HepG2 (cell line): ENCODE measurements around the gene ZNF19. TPM values are rescaled to one million over a fixed set of nuclear protein-coding genes. Genes with fewer than 3 reads are reported as not detected.
A peak's percentile ranks its signal among the peaks of the same experiment; 100 is the strongest.

Experiments used
- ATAC-seq: fragments of 200-7000 bp; cut with Tn5 transposase; 3 replicates; pipeline ENCODE4 v1.9.1; 2020; ENCODE audit warnings: mild to moderate bottlenecking, moderate library complexity
- BruUV-seq: library from RNA; stranded (reverse); fragments of 400-500 nt; replicated peaks from 2 replicates; lab custom pipeline; 2021; lab: Mats Ljungman, UMichigan
- CTCF ChIA-PET: fragments of 300-600 bp; formaldehyde crosslinking; extraction: SDS; loops from one replicate; lab custom pipeline; 2021; ENCODE audit warnings: low total read pairs, inconsistent platforms, low intra/inter-chr PET ratio; lab: Yijun Ruan, JAX
- POLR2A ChIA-PET: fragments of 350-600 bp; sonication (Branson Sonifier 250); formaldehyde crosslinking; loops from one replicate; lab custom pipeline; 2020; ENCODE audit warnings: antibody characterized with exemption, inconsistent platforms; lab: Yijun Ruan, JAX
- DNase-seq: peaks from one replicate; pipeline ENCODE4 v3.0.0-alpha.2; 2015; ENCODE audit warnings: low spot score
- FAIRE-seq: peaks from 3 replicates; lab custom pipeline; 2011; peaks lifted over from hg19 to GRCh38; lab: Jason Lieb, UNC
- H2AFZ ChIP-seq: one replicate; pipeline ENCODE4 v1.6.1; 2011; ENCODE audit warnings: low read length, inconsistent platforms
- H3K27ac ChIP-seq: fragments of 300-600 bp; 3 replicates; pipeline ENCODE4 v1.8.0; 2011; ENCODE audit warnings: mixed run types, mild to moderate bottlenecking, mixed read lengths, low read length, inconsistent platforms; ENCODE audit not compliant: insufficient read depth; ENCODE audit errors: extremely low read length
- H3K27me3 ChIP-seq, 2 experiments: fragments of 200-600 bp in 1 of 2; 2 replicates in 1 of 2; 3 replicates in 1 of 2; pipeline versions ENCODE4 v1.6.0 to v1.8.0; 2011; ENCODE audit warnings: low read length in 2 of 2, mild to moderate bottlenecking in 2 of 2, moderate library complexity in 2 of 2, inconsistent platforms in 1 of 2; ENCODE audit not compliant: insufficient read depth in 2 of 2, control insufficient read depth in 1 of 2
- H3K36me3 ChIP-seq, 2 experiments: fragments of 200-600 bp in 1 of 2; replicated peaks in 1 of 2; 2 replicates in 1 of 2; 3 replicates in 1 of 2; pipeline versions ENCODE4 v1.5.1 to v1.8.0; 2011; ENCODE audit warnings: low read length in 2 of 2, inconsistent platforms in 1 of 2; ENCODE audit not compliant: insufficient read depth in 2 of 2, control insufficient read depth in 1 of 2
- H3K4me1 ChIP-seq: 2 replicates; pipeline ENCODE4 v1.5.1; 2012; ENCODE audit warnings: low read length, inconsistent platforms; ENCODE audit not compliant: insufficient read depth
- H3K4me2 ChIP-seq: 2 replicates; pipeline ENCODE4 v1.6.0; 2011; ENCODE audit warnings: low read depth, low read length, inconsistent platforms
- H3K4me3 ChIP-seq, 3 experiments: fragments of 200-600 bp in 1 of 3; sonication (generic), shearing (Covaris generic) in 1 of 3; replicated peaks in 1 of 3; 2 replicates each; pipeline ENCODE4 v1.5.1; 2011 to 2016; ENCODE audit warnings: low read length in 3 of 3, inconsistent platforms in 2 of 3, low read depth in 2 of 3, mild to moderate bottlenecking in 2 of 3, control low read depth in 1 of 3, mixed read lengths in 1 of 3; ENCODE audit not compliant: insufficient read depth in 1 of 3
- H3K79me2 ChIP-seq: one replicate; pipeline ENCODE4 v1.6.1; 2011; ENCODE audit warnings: low read length, inconsistent platforms; ENCODE audit not compliant: insufficient read depth
- H3K9ac ChIP-seq: 2 replicates; pipeline ENCODE4 v1.6.0; 2011; ENCODE audit warnings: mild to moderate bottlenecking, low read depth, low read length, inconsistent platforms; ENCODE audit not compliant: insufficient read depth
- H3K9me3 ChIP-seq: 2 replicates; pipeline ENCODE4 v1.5.1; 2012; ENCODE audit warnings: mild to moderate bottlenecking, low read length
- H4K20me1 ChIP-seq: 2 replicates; pipeline ENCODE4 v1.6.0; 2011; ENCODE audit warnings: inconsistent platforms, mild to moderate bottlenecking, low read length, moderate library complexity; ENCODE audit not compliant: insufficient read depth
- CC2D1A ChIP-seq: sonication (generic); formaldehyde crosslinking; IDR thresholded peaks from 2 replicates; pipeline ENCODE4 v1.8.1; 2023; ENCODE audit warnings: mild to moderate bottlenecking, missing genetic modification reagents
- CCDC6 ChIP-seq: sonication (generic); formaldehyde crosslinking; IDR thresholded peaks from 2 replicates; pipeline ENCODE4 v1.8.1; 2022; ENCODE audit warnings: mild to moderate bottlenecking, missing genetic modification reagents, moderate library complexity
- CHD4 ChIP-seq: fragments of 200-600 bp; sonication (generic); IDR thresholded peaks from 2 replicates; pipeline ENCODE4 v1.7.0; 2017; ENCODE audit warnings: mild to moderate bottlenecking, low read length, borderline replicate concordance
- CREB1 ChIP-seq, 2 experiments: fragments of 450-650 bp in 1 of 2; IDR thresholded peaks; 2 replicates each; pipeline ENCODE4 v1.6.1; 2016 to 2017; ENCODE audit warnings: control low read depth in 1 of 2, mild to moderate bottlenecking in 1 of 2, missing compliant biosample characterization in 1 of 2, missing genetic modification characterization in 1 of 2
- FOXK1 ChIP-seq: sonication (generic); formaldehyde crosslinking; IDR thresholded peaks from 2 replicates; pipeline ENCODE4 v1.4.0; 2020; ENCODE audit warnings: low read depth, missing genetic modification reagents, borderline replicate concordance
- FOXP1 ChIP-seq, 2 experiments: fragments of 450-650 bp in 1 of 2; IDR thresholded peaks; 2 replicates each; pipeline ENCODE4 v1.6.1; 2017 to 2018; ENCODE audit warnings: antibody characterized with exemption in 1 of 2
- MBD4 ChIP-seq: IDR thresholded peaks from 2 replicates; pipeline ENCODE4 v1.6.1; 2012; ENCODE audit warnings: low read length, inconsistent platforms, borderline replicate concordance
- MIER3 ChIP-seq: IDR thresholded peaks from 2 replicates; pipeline ENCODE4 v1.6.1; 2016; ENCODE audit warnings: missing compliant biosample characterization, borderline replicate concordance
- MIXL1 ChIP-seq: IDR thresholded peaks from 2 replicates; pipeline ENCODE4 v1.6.1; 2016
- MTA3 ChIP-seq: sonication (generic); formaldehyde crosslinking; IDR thresholded peaks from 2 replicates; pipeline ENCODE4 v1.4.0; 2020; ENCODE audit warnings: missing genetic modification reagents
- PPARG ChIP-seq: conservative IDR thresholded peaks from 2 replicates; pipeline ENCODE4 v1.6.1; 2016; ENCODE audit warnings: missing biosample characterization, missing genetic modification reagents
- RAD21 ChIP-seq: fragments of 450-650 bp; formaldehyde crosslinking; IDR thresholded peaks from 2 replicates; pipeline ENCODE4 v1.5.0; 2020; ENCODE audit warnings: mild to moderate bottlenecking
- SAP130 ChIP-seq: IDR thresholded peaks from 2 replicates; pipeline ENCODE4 v1.6.1; 2016; ENCODE audit warnings: low read depth
- SP4 ChIP-seq: sonication (generic); formaldehyde crosslinking; IDR thresholded peaks from 2 replicates; pipeline ENCODE4 v1.8.1; 2023; ENCODE audit warnings: mild to moderate bottlenecking, missing genetic modification reagents
- TBP ChIP-seq: sonication (generic); formaldehyde crosslinking; IDR thresholded peaks from 2 replicates; pipeline ENCODE4 v1.5.0; 2020; ENCODE audit warnings: missing genetic modification reagents
- TCF7 ChIP-seq: sonication (generic); IDR thresholded peaks from 2 replicates; pipeline ENCODE4 v1.6.1; 2016; ENCODE audit warnings: antibody characterized with exemption, low read depth
- TMF1 ChIP-seq: sonication (generic); formaldehyde crosslinking; IDR thresholded peaks from 2 replicates; pipeline ENCODE4 v1.8.1; 2022; ENCODE audit warnings: low read depth, missing genetic modification reagents
- ZEB1 ChIP-seq: IDR thresholded peaks from 2 replicates; pipeline ENCODE4 v1.6.1; 2012; ENCODE audit warnings: mild to moderate bottlenecking, low read depth, inconsistent platforms; ENCODE audit not compliant: insufficient replicate concordance
- ZMYM3 ChIP-seq: sonication (generic); formaldehyde crosslinking; IDR thresholded peaks from 2 replicates; pipeline ENCODE4 v1.5.1; 2020; ENCODE audit warnings: mild to moderate bottlenecking, missing genetic modification reagents
- ZNF224 ChIP-seq: sonication (generic); formaldehyde crosslinking; IDR thresholded peaks from 2 replicates; pipeline ENCODE4 v1.5.0; 2020; ENCODE audit warnings: mild to moderate bottlenecking, missing genetic modification reagents
- ZNF354B ChIP-seq: sonication (generic); formaldehyde crosslinking; IDR thresholded peaks from 2 replicates; pipeline ENCODE4 v1.8.0; 2022; ENCODE audit warnings: mild to moderate bottlenecking, missing genetic modification reagents
- ZNF460 ChIP-seq: sonication (generic); formaldehyde crosslinking; IDR thresholded peaks from 2 replicates; pipeline ENCODE4 v1.5.1; 2020; ENCODE audit warnings: missing genetic modification reagents, mild to moderate bottlenecking, borderline replicate concordance
- ZNF605 ChIP-seq: sonication (generic); formaldehyde crosslinking; IDR thresholded peaks from 2 replicates; pipeline ENCODE4 v1.8.0; 2022; ENCODE audit warnings: mild to moderate bottlenecking, missing genetic modification reagents
- ZNF644 ChIP-seq: IDR thresholded peaks from 2 replicates; pipeline ENCODE4 v1.6.1; 2016; ENCODE audit warnings: low read depth
- ZNF782 ChIP-seq: sonication (generic); formaldehyde crosslinking; IDR thresholded peaks from 2 replicates; pipeline ENCODE4 v1.4.0; 2020; ENCODE audit warnings: missing genetic modification reagents, mild to moderate bottlenecking, borderline replicate concordance
- WGBS: methylation state at CpG from one replicate; pipeline ENCODE4 v1.1.6; 2017; ENCODE audit warnings: low lambda C conversion rate; 5-methylcytosine and 5-hydroxymethylcytosine counted together
- in situ Hi-C: cut with HindIII; loops from 2 replicates; pipeline ENCODE4 v1.10.0; 2017; ENCODE audit warnings: low pct_unique_long_range_greater_than_20kb; ENCODE audit not compliant: extremely low pct_ligation_motif_present
- intact Hi-C: fragments of 100-400 bp; cut with micrococcal nuclease; formaldehyde crosslinking; loops from one replicate; pipeline ENCODE4 v1.10.0; 2022; ENCODE audit not compliant: unreplicated experiment
- polyA plus RNA-seq, 8 experiments: library from polyadenylated mRNA; depleted of rRNA in 3 of 8; stranded (reverse) in 7 of 8; unstranded in 1 of 8; fragments of >200 nt; fragmentation: Illumina TruSeq in 4 of 8; extraction: Trizol in 4 of 8; gene quantifications; 2 replicates each; pipeline versions ENCODE4 v1.2.1 to v1.2.3, GENCODE V29; 2011 to 2016; ENCODE audit warnings: low read depth in 4 of 8, missing spikeins in 1 of 8, mixed read lengths in 1 of 8; ENCODE audit not compliant: insufficient read depth in 1 of 8
- total RNA-seq, 5 experiments: library from RNA; depleted of rRNA; stranded (reverse); fragments of >200 nt; fragmentation: Illumina TruSeq; extraction: Trizol; gene quantifications; 2 replicates each; pipeline ENCODE4 v1.2.3, GENCODE V29; 2016; ENCODE audit warnings: low read depth in 1 of 5
- TF ChIP-seq, protein P1 (sequence below): sonication (generic); IDR thresholded peaks from 2 replicates; pipeline ENCODE4 v1.6.1; 2016; ENCODE audit warnings: low read depth, borderline replicate concordance
- TF ChIP-seq, protein P2 (sequence below): sonication (generic); formaldehyde crosslinking; IDR thresholded peaks from 2 replicates; pipeline ENCODE4 v1.4.0; 2020; ENCODE audit warnings: missing genetic modification reagents, borderline replicate concordance

ZNF19 gene
- total and polyA plus RNA-seq, 2 of the 13 experiments (the other 11 are each of a cell fraction or from before 2014, with no cell fraction given): 3.2 to 5.8 TPM

DNA sequence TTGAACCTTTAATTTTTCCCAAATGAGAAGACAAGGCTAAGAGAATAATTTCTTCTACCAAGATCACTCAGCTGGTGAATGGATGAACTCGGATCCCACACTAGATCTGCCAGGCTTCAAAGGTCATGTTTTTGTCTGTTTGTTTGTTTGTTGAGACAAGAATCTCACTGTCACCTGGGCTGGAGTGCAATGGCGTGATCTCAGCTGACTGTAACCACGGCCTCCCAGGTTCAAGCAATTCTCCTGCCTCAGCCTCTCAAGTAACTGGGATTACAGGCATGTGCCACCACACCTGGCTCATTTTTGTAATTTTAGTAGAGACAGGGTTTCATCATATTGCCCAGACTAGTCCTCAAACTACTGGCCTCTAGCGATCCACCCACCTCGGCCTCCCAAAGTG lies 6.6 kb downstream of the ZNF19 start (continued):
- no peak for TF ChIP-seq CREB1 (IDR thresholded peaks at IDR 0.05)
- TF ChIP-seq CREB1 (CRISPR knock-in tag; IDR thresholded peaks at IDR 0.05): 0 out of 2 replicates have a peak, but pooled peaks have one; percentile 28
- TF ChIP-seq, protein P1, sequence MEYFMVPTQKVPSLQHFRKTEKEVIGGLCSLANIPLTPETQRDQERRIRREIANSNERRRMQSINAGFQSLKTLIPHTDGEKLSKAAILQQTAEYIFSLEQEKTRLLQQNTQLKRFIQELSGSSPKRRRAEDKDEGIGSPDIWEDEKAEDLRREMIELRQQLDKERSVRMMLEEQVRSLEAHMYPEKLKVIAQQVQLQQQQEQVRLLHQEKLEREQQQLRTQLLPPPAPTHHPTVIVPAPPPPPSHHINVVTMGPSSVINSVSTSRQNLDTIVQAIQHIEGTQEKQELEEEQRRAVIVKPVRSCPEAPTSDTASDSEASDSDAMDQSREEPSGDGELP: peak; percentile 63
- TF ChIP-seq FOXP1 (IDR thresholded peaks at IDR 0.05): no peak
- peak; percentile 36; the same call in 1 of the 2 replicates for TF ChIP-seq FOXP1 (CRISPR knock-in tag; IDR thresholded peaks at IDR 0.05)
- TF ChIP-seq ZEB1: no peak
- TF ChIP-seq ZNF782 (CRISPR knock-in tag): no peak
- TF ChIP-seq ZMYM3 (CRISPR knock-in tag): 0 out of 2 replicates have a peak, but pooled peaks have one; percentile 18
- no peak for TF ChIP-seq CHD4
- TF ChIP-seq MIXL1 (CRISPR knock-in tag): no peak

DNA sequence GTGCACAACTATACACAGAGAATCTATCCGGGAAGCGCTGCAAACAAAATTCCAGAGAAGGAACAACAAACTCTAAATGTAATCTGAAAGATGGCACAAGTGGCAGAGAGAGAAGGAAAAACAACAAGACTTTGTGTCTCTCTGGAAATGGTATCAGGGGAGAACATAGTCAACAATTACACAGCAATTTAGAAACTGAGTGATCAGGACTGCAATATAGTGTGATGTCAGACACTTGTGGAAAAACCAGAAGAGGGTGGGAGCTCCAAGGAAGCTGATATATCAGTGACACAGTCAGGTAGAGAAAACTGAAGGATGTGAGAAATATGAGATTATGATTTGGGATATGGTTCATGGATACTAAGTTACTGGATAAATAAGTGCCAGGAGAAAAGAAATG lies 8.2 kb downstream of the ZNF19 start:
- ChIA-PET POLR2A (no interaction called here), CTCF (no interaction called here)
- in situ Hi-C loops (loop anchor here (10.0 kb wide), 1 partner anchor 124 kb away; no protein-coding TSS in a partner anchor), intact Hi-C loops (no loop called here)
- 95% methylated on average over 2 of the region's 2 CpGs for WGBS
- peaks cover 8 to 28% of the 10 kb centered on the region in 2 experiments for H3K36me3 ChIP-seq
- peaks cover 3% of the 10 kb centered on the region for H3K79me2 ChIP-seq
- DNase-seq: no peak
- BruUV-seq: no TSS peak
- H3K9ac ChIP-seq: no peak overlapping the region
- no peak for ATAC-seq
- H4K20me1 ChIP-seq: no peaks in the 10 kb centered on the region
- H3K4me2 ChIP-seq: no peak overlapping the region
- H3K9me3 ChIP-seq: no peaks in the 10 kb centered on the region
- H3K27ac ChIP-seq: no peak overlapping the region
- no peak for FAIRE-seq
- no peaks in the 10 kb centered on the region; a peak in 1 of 5 replicates for H3K27me3 ChIP-seq
- peaks cover 24% of the 10 kb centered on the region for H3K4me1 ChIP-seq
- no peak overlapping the region for H3K4me3 ChIP-seq
- H2AFZ ChIP-seq: no peak overlapping the region
- no peak for TF ChIP-seq CCDC6
- TF ChIP-seq SAP130: no peak
- no peak for TF ChIP-seq PPARG (CRISPR knock-in tag)
- TF ChIP-seq ZNF644 (CRISPR knock-in tag): no peak
- no peak for TF ChIP-seq SP4 (CRISPR knock-in tag)
- TF ChIP-seq RAD21 (CRISPR knock-in tag): no peak
- no peak for TF ChIP-seq ZNF605 (CRISPR knock-in tag)
- TF ChIP-seq, protein P2, sequence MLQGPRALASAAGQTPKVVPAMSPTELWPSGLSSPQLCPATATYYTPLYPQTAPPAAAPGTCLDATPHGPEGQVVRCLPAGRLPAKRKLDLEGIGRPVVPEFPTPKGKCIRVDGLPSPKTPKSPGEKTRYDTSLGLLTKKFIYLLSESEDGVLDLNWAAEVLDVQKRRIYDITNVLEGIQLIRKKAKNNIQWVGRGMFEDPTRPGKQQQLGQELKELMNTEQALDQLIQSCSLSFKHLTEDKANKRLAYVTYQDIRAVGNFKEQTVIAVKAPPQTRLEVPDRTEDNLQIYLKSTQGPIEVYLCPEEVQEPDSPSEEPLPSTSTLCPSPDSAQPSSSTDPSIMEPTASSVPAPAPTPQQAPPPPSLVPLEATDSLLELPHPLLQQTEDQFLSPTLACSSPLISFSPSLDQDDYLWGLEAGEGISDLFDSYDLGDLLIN (CRISPR knock-in tag): no peak
- TF ChIP-seq TBP (CRISPR knock-in tag): no peak
- no peak for TF ChIP-seq ZNF354B (CRISPR knock-in tag)
- TF ChIP-seq MTA3: no peak
- TF ChIP-seq CC2D1A (CRISPR knock-in tag): no peak
- TF ChIP-seq TMF1 (CRISPR knock-in tag): no peak
- TF ChIP-seq FOXK1 (CRISPR knock-in tag): no peak
- TF ChIP-seq ZNF460 (CRISPR knock-in tag): no peak
- TF ChIP-seq TCF7: no peak
- no peak for TF ChIP-seq MBD4
- no peak for TF ChIP-seq MIER3
- no peak for TF ChIP-seq ZNF224 (CRISPR knock-in tag)
